ENCODE results near the gene NTMT2.

DNA sequence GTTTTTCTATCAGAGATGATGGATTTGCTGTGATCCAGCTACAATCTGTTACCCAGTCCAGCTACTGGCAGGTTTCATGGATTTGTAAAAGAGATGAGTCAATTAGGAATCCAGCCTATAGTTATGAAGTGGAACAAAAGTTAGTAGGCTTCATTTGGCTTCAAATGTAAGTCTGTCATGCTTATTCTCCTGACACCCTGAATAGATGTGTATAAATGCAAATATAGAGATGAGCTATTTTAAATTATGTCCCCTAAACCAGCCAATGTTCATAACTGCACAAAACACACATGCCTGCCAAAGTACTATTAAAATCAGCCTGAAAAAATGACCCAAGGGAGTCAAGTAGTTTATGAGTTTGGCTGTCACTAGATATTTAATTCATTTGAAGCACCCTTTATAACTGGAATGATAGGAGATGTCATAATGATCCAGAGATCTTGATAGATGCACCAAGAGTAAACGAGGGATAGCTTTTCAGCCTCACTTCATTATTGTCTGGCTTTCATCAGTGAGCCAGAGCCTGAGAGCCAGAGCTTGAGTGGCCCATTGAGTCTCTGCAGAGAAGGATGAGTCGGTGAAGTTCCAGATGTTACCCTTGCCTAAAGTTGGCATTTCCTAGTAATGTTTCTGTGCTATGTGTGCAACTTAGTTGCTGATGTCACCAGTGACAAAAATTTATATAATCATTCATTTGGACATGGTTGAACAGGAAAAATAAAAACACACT lies 11.8 kb upstream of the NTMT2 start:
- TF ChIP-seq CEBPB (IDR thresholded peaks at IDR 0.05) = no peak
- TF ChIP-seq RAD21 (IDR thresholded peaks at IDR 0.05; ENCODE audit: low read depth) = no peak
- no peak for TF ChIP-seq FOXM1 (IDR thresholded peaks at IDR 0.05; ENCODE audit: borderline replicate concordance, low read depth)
- no peak for TF ChIP-seq TAF1 (IDR thresholded peaks at IDR 0.05; ENCODE audit: low read depth)
- TF ChIP-seq EGR1 (IDR thresholded peaks at IDR 0.05) = no peak
- TF ChIP-seq, protein P1, sequence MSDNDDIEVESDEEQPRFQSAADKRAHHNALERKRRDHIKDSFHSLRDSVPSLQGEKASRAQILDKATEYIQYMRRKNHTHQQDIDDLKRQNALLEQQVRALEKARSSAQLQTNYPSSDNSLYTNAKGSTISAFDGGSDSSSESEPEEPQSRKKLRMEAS (IDR thresholded peaks at IDR 0.05) = no peak
- no peak for TF ChIP-seq EP300 (IDR thresholded peaks at IDR 0.05; ENCODE audit: borderline replicate concordance)
- no peak for TF ChIP-seq TEAD4 (IDR thresholded peaks at IDR 0.05)
